ENCODE results near the gene FAM180B.

DNA sequence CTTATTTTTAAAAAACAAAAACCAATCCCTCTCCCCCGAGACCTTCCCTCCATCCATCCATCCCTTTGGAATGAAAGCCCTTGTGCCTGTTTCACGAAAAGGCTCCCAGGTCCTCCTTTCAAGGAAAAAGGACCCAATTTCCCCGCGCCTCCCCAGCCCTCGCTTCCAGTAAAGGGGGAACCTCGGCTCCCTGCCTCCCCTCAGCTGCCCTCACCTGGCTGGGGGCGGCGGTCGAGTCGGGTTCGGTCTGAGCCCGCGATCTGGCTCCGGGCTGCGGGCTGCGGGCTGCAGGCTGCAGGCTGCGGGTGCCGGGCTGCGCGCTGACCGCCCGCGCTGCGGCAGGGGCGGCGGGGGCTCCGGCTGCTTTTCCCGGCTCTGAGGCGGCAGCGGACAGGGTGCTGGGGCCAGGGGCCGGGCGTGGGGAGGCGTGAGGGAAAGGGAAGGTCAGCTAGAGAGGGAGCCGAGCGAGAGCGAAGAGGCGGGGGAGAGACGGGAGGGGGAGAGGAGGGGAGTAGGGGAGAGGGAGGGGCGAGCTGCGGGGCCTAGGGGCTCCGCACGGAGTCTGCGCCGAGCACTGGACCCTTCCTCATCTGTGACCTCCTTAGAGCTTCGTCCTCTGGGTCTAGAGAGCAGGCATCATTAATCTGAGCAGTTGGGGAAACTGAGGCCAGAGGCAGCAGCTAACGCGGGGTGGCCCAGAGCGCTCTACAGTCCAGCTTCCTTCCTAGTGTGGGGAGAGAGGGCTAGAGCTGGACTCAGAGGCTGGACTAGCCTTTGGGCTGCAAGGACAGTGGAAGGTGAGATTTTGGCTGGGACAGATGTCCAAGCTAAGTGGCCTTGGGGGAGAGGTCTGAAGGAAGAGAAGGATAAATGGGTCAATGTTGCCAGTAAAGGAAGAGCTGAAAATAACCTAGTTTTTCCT is 7.7 kb downstream of the FAM180B start, which contains the start of gene C1QTNF4:
- TF ChIP-seq, protein P1, sequence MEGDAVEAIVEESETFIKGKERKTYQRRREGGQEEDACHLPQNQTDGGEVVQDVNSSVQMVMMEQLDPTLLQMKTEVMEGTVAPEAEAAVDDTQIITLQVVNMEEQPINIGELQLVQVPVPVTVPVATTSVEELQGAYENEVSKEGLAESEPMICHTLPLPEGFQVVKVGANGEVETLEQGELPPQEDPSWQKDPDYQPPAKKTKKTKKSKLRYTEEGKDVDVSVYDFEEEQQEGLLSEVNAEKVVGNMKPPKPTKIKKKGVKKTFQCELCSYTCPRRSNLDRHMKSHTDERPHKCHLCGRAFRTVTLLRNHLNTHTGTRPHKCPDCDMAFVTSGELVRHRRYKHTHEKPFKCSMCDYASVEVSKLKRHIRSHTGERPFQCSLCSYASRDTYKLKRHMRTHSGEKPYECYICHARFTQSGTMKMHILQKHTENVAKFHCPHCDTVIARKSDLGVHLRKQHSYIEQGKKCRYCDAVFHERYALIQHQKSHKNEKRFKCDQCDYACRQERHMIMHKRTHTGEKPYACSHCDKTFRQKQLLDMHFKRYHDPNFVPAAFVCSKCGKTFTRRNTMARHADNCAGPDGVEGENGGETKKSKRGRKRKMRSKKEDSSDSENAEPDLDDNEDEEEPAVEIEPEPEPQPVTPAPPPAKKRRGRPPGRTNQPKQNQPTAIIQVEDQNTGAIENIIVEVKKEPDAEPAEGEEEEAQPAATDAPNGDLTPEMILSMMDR (IDR thresholded peaks at IDR 0.05) = no peak
- no peak for TF ChIP-seq POLR2A (IDR thresholded peaks at IDR 0.05)

All from body of pancreas (tissue), 4 donors.